GM12878 (cell line): Measurements from ENCODE around the gene KCNIP3. TPM values are rescaled to one million over a fixed set of nuclear protein-coding genes. Genes with fewer than 3 reads are reported as not detected.

Experiments used
- IKZF1 ChIP-seq: fragments of 450-650 bp; conservative IDR thresholded peaks from 2 replicates; pipeline ENCODE4 v1.6.1; 2017; ENCODE audit warnings: antibody characterized with exemption, mild to moderate bottlenecking
- PBX3 ChIP-seq: IDR thresholded peaks from 2 replicates; pipeline ENCODE4 v1.6.1; 2011; ENCODE audit warnings: mild to moderate bottlenecking, low read depth, low read length, moderate library complexity; ENCODE audit not compliant: insufficient replicate concordance
- SREBF1 ChIP-seq: IDR thresholded peaks from 2 replicates; pipeline ENCODE4 v1.6.1; 2012; ENCODE audit warnings: mild to moderate bottlenecking, low read length
- TAF1 ChIP-seq: IDR thresholded peaks from 2 replicates; pipeline ENCODE4 v1.6.1; 2011; ENCODE audit warnings: mild to moderate bottlenecking, low read depth, low read length, borderline replicate concordance
- ZNF687 ChIP-seq: fragments of 450-650 bp; IDR thresholded peaks from 2 replicates; pipeline ENCODE4 v1.6.1; 2017; ENCODE audit warnings: mild to moderate bottlenecking, moderate library complexity
- polyA plus RNA-seq, 11 experiments: library from polyadenylated mRNA; depleted of rRNA in 4 of 11; unstranded in 6 of 11; stranded (reverse) in 5 of 11; fragments of >200 nt; fragmentation: Nextera tagmentation in 4 of 11; fragmentation: Illumina TruSeq in 1 of 11; extraction: Ambion mirVana in 4 of 11; extraction: Trizol in 1 of 11; gene quantifications; 1 replicate in 1 of 11; 2 replicates in 10 of 11; pipeline versions ENCODE4 v1.2.1 to v1.2.3, GENCODE V29; 2011 to 2016; ENCODE audit warnings: inconsistent platforms in 2 of 11, missing spikeins in 2 of 11, low read depth in 1 of 11
- total RNA-seq, 4 experiments: library from RNA; depleted of rRNA in 3 of 4; stranded (reverse); fragments of >200 nt in 3 of 4; fragmentation: Illumina TruSeq in 1 of 4; extraction: Trizol in 1 of 4; gene quantifications; 2 replicates each; pipeline versions ENCODE4 v1.2.1 to v1.2.3, GENCODE V29; 2013 to 2021
- TF ChIP-seq, protein P1 (sequence below): fragments of 450-650 bp; IDR thresholded peaks from 2 replicates; pipeline ENCODE4 v1.6.1; 2017; ENCODE audit warnings: mild to moderate bottlenecking, low read depth, inconsistent platforms; ENCODE audit not compliant: poor library complexity, severe bottlenecking

Gene KCNIP3
- total and polyA plus RNA-seq, 10 of the 15 experiments (the other 5 are each of a cell fraction or from before 2014, with no cell fraction given): not detected

GRCh38 chr2:95274291-95275150 lies 22.6 kb upstream of the KCNIP3 start, which contains the start of gene PROM2 (continued):
- TF ChIP-seq ZNF687 (no peak), IKZF1 (no peak), TAF1 (no peak), SREBF1 (no peak), PBX3 (no peak)
- TF ChIP-seq, protein P1, sequence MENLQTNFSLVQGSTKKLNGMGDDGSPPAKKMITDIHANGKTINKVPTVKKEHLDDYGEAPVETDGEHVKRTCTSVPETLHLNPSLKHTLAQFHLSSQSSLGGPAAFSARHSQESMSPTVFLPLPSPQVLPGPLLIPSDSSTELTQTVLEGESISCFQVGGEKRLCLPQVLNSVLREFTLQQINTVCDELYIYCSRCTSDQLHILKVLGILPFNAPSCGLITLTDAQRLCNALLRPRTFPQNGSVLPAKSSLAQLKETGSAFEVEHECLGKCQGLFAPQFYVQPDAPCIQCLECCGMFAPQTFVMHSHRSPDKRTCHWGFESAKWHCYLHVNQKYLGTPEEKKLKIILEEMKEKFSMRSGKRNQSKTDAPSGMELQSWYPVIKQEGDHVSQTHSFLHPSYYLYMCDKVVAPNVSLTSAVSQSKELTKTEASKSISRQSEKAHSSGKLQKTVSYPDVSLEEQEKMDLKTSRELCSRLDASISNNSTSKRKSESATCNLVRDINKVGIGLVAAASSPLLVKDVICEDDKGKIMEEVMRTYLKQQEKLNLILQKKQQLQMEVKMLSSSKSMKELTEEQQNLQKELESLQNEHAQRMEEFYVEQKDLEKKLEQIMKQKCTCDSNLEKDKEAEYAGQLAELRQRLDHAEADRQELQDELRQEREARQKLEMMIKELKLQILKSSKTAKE: no peak
